ENCODE results near the gene CCDC24.

Gene CCDC24

GRCh38 chr1:43980255-43981134 lies 10.9 kb upstream of the CCDC24 start:
- DNase-seq (ENCODE audit: low read depth): no peak

GRCh38 chr1:43981135-43981491 lies 10.3 kb upstream of the CCDC24 start:
- no peak for DNase-seq (ENCODE audit: low read depth)

DNA sequence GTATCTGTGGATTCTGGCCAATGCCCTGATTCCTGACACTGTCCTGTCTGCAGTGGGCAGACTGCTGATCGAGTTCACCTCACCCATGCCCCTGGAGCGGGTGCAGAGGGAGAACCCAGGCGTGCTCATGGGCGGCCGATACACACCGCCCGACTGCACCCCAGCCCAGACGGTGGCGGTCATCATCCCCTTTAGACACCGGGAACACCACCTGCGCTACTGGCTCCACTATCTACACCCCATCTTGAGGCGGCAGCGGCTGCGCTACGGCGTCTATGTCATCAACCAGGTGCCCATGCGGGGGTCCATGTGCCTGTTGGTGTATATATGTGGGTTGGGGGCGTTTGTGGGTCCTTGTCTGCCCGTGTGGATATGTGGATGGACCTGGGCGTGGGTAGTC lies 9.8 kb upstream of the CCDC24 start:
- DNase-seq (ENCODE audit: low read depth): no peak

GRCh38 chr1:43982241-43982640 lies 9.2 kb upstream of the CCDC24 start:
- no peak for DNase-seq (ENCODE audit: low read depth)

DNA sequence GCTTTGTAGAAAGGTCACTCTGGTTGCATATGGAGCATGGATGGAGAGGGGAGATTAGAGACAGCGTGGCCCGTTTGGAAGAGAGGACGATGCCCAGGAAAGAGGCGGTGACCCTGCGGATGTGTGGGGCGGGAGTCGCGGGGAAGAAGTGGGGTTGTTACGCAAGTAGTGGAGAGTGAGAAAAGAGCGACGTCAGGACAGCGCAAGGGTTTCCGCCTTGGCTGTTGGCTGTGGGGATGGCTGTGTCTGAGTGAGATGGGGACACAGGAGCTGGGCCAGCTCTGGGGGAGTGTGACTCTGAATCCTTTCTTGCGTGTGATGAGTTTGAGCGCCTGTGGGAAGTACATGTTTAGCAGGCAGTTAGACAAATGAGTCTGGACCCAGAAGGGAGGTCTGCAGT lies 8.6 kb upstream of the CCDC24 start:
- no peak for DNase-seq (ENCODE audit: low read depth)

GRCh38 chr1:43983253-43983899 lies 8.0 kb upstream of the CCDC24 start:
- no peak for DNase-seq (ENCODE audit: low read depth)

GRCh38 chr1:43984855-43985254 lies 6.5 kb upstream of the CCDC24 start:
- no peak for DNase-seq (ENCODE audit: low read depth)

GRCh38 chr1:43985984-43986595 lies 5.3 kb upstream of the CCDC24 start:
- no peak for DNase-seq (ENCODE audit: low read depth)

- no peak for DNase-seq (ENCODE audit: low read depth)
These were observed 4.7 kb upstream of the CCDC24 start for GRCh38 chr1:43986712-43987111.

DNA sequence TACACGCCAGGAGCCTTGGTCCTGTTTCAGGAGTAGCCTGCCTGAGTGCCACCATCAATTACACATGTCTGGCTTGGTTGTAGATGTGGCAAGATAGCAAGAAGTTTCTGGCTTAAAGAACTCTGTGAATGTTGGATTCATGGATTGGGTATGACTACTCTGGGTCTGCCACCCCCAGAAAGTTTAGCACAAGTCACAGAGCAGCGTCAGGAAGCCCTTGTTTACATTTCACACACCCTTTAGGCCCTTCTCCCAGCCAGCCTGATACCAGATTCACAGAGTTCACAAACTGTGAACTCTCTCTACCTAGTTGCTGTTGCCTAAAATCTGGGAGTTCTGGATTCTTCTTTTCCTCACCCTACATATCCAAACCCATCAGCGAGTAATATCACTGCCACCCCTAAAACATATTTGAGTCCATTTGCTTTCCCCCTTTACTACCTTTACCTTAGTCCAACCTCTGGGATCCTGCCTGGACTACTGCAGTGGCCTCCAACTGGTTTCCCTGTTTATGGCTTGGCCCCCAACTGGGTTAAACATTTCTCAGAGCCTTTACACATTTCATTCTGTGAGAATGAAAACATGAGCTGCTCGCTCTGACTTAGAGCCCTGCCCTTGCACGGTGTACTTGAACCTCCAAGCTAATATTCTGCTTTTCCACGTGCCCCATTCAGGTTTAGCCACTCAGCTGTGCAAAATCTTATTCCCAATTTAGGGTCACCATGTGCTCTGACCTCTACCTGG lies 4.1 kb upstream of the CCDC24 start:
- DNase-seq (ENCODE audit: low read depth): no peak

DNA sequence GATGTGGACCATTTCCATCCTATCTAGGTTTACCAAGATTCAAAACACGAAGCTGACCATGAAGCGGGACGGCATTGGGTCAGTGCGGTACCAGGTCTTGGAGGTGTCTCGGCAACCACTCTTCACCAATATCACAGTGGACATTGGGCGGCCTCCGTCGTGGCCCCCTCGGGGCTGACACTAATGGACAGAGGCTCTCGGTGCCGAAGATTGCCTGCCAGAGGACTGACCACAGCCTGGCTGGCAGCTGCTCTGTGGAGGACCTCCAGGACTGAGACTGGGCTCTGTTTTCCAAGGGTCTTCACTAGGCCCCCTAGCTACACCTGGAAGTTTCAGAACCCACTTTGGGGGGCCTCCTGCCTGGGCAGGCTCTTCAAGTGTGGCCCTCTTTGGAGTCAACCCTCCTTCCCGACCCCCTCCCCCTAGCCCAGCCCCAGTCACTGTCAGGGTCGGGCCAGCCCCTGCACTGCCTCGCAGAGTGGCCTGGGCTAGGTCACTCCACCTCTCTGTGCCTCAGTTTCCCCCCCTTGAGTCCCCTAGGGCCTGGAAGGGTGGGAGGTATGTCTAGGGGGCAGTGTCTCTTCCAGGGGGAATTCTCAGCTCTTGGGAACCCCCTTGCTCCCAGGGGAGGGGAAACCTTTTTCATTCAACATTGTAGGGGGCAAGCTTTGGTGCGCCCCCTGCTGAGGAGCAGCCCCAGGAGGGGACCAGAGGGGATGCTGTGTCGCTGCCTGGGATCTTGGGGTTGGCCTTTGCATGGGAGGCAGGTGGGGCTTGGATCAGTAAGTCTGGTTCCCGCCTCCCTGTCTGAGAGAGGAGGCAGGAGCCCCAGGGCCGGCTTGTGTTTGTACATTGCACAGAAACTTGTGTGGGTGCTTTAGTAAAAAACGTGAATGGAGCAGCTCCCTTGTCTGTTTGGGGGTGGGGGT lies 864 bp upstream of the CCDC24 start:
- no peak for DNase-seq (ENCODE audit: low read depth)

- DNase-seq (ENCODE audit: low read depth): no peak
These were observed 261 bp upstream of the CCDC24 start for GRCh38 chr1:43991200-43991475.

- DNase-seq (ENCODE audit: low read depth): no peak
These were observed 1.0 kb downstream of the CCDC24 start for GRCh38 chr1:43992232-43992995.

- no peak for DNase-seq (ENCODE audit: low read depth)
These were observed 2.0 kb downstream of the CCDC24 start for GRCh38 chr1:43993206-43993914.

DNA sequence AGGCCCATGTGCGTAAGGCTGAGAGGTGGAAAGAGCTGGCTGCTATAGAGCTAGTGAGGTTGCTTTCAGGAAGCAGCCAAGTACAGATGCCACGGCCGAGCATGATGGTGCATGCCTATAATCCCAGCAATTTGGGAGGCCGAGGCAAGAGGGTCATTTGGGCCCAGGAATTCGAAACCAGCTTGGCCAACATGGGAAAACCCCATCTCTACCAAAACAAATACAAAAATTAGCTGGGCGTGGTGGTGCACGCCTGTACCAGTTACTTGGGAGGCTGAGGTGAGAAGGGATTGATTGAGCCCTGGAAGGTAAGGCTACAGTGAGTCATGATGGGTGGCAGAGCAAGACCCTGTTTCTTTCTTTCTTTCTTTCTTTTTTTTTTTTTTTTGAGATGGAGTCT lies 2.7 kb downstream of the CCDC24 start:
- DNase-seq (ENCODE audit: low read depth): no peak

GRCh38 chr1:43994794-43995790 lies 3.7 kb downstream of the CCDC24 start:
- DNase-seq (ENCODE audit: low read depth): no peak

DNA sequence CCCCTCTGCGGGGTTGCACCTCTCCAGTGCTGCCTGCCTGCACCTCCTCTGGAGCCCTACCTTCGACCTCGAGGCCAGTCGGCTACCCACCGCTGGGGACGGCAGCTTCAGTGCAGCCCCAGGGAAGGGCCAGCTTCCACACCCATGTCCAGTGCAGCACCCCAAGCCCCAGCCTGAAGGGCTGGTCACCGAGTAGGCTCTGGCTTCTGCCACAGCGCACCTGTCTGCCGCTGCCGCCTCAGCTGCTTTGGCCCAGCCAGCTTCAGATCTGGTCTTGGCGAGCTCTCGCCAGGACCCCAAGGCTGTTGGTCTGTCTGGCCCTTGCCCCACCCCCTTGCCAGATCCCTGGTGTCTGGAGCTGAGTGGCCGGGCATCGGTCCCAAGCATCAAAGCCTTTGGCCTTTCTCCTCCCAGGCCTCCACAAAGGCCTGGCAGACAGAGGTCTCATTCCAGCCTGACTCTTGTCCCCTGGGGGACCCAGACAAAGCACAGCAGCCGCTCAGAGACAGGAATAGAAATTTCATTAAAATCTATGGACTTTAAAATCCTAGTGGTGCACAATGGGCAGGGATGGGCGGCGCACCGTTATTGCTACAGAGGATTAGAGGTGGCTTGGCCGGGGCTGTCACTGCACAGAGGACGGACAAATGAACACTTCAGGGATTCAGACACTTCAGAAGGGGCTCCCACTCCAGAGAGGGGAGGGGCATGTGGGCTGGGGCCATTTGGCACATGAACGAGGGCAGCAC lies 4.8 kb downstream of the CCDC24 start:
- DNase-seq (ENCODE audit: low read depth): no peak

DNA sequence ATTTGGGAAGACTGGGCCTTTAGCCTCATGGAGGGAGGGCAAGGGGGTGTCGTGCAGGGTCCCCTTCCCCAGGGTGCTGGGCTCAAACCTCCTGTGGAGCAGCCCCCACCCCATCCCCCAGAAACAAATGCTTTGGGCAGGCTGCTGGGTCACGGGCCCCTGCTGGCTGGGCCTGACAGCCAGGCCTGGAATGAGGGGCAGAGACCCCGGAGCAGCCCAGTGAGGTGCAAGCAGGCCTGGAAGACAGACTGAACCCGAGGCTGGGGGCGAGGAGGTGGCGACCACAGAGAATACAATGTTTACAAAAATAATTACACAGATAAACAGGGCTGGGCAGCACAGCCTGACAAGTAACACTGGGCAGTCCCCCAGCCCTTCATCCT lies 5.3 kb downstream of the CCDC24 start:
- no peak for DNase-seq (ENCODE audit: low read depth)
